Trophoblast cell (in vitro differentiated cells and primary cell): ENCODE measurements around the gene GRID1.

Experiments
- DNase-seq, 2 donors: peaks; one replicate each; pipeline ENCODE4 v3.0.0-alpha.2; 2016
- H2AFZ ChIP-seq: 2 replicates; pipeline ENCODE4 v1.6.1; 2013; ENCODE audit warnings: low read length, moderate library complexity, mild to moderate bottlenecking; ENCODE audit not compliant: insufficient read depth, poor library complexity
- H2AK5ac ChIP-seq: 2 replicates; pipeline ENCODE4 v1.6.1; 2013; ENCODE audit warnings: mild to moderate bottlenecking, low read length
- H2BK120ac ChIP-seq: 2 replicates; pipeline ENCODE4 v1.6.1; 2013; ENCODE audit warnings: low read length, mild to moderate bottlenecking, moderate library complexity; ENCODE audit not compliant: insufficient read depth, poor library complexity
- H2BK12ac ChIP-seq: 2 replicates; pipeline ENCODE4 v1.6.1; 2013; ENCODE audit warnings: mild to moderate bottlenecking, low read length, moderate library complexity
- H2BK5ac ChIP-seq: 2 replicates; pipeline ENCODE4 v1.6.1; 2013; ENCODE audit warnings: low read length, low read depth, moderate library complexity, mild to moderate bottlenecking; ENCODE audit not compliant: poor library complexity
- H3K14ac ChIP-seq: 2 replicates; pipeline ENCODE4 v1.6.1; 2013; ENCODE audit warnings: mild to moderate bottlenecking, low read length
- H3K18ac ChIP-seq: 2 replicates; pipeline ENCODE4 v1.6.1; 2013; ENCODE audit warnings: mild to moderate bottlenecking, low read length
- H3K23ac ChIP-seq: 2 replicates; pipeline ENCODE4 v1.6.1; 2013; ENCODE audit warnings: low read length
- H3K27ac ChIP-seq: 2 replicates; pipeline ENCODE4 v1.5.1; 2013; ENCODE audit warnings: low read depth, mild to moderate bottlenecking, inconsistent platforms, low read length, moderate library complexity
- H3K27me3 ChIP-seq: 2 replicates; pipeline ENCODE4 v1.6.1; 2013; ENCODE audit warnings: inconsistent platforms, mild to moderate bottlenecking, low read length, moderate library complexity; ENCODE audit not compliant: insufficient read depth
- H3K36me3 ChIP-seq, 2 experiments: 1 replicate in 1 of 2; 2 replicates in 1 of 2; pipeline ENCODE4 v1.6.1; 2013; ENCODE audit warnings: low read length in 2 of 2, mild to moderate bottlenecking in 2 of 2, moderate library complexity in 1 of 2; ENCODE audit not compliant: insufficient read depth in 2 of 2, control insufficient read depth in 1 of 2
- H3K4ac ChIP-seq: 2 replicates; pipeline ENCODE4 v1.6.1; 2013; ENCODE audit warnings: low read depth, mild to moderate bottlenecking, low read length, moderate library complexity
- H3K4me1 ChIP-seq, 2 experiments: 1 replicate in 1 of 2; 2 replicates in 1 of 2; pipeline ENCODE4 v1.6.1; 2013; ENCODE audit warnings: low read length in 2 of 2, mild to moderate bottlenecking in 2 of 2, moderate library complexity in 1 of 2; ENCODE audit not compliant: insufficient read depth in 2 of 2, control insufficient read depth in 1 of 2
- H3K4me2 ChIP-seq: 2 replicates; pipeline ENCODE4 v1.6.1; 2013; ENCODE audit warnings: inconsistent platforms, mild to moderate bottlenecking, low read length, moderate library complexity
- H3K4me3 ChIP-seq: 2 replicates; pipeline ENCODE4 v1.5.1; 2013; ENCODE audit warnings: mild to moderate bottlenecking, low read depth, low read length, inconsistent platforms
- H3K79me1 ChIP-seq: one replicate; pipeline ENCODE4 v1.6.1; 2013; ENCODE audit warnings: low read length
- H3K79me2 ChIP-seq: 2 replicates; pipeline ENCODE4 v1.6.1; 2013; ENCODE audit warnings: low read length, mild to moderate bottlenecking; ENCODE audit not compliant: control insufficient read depth, insufficient read depth, poor library complexity
- H3K9ac ChIP-seq: 2 replicates; pipeline ENCODE4 v1.6.1; 2013; ENCODE audit warnings: mild to moderate bottlenecking, low read length
- H3K9me3 ChIP-seq: 2 replicates; pipeline ENCODE4 v1.6.1; 2013; ENCODE audit warnings: low read depth, mild to moderate bottlenecking, control low read depth, inconsistent platforms, low read length; ENCODE audit not compliant: insufficient read depth
- H4K12ac ChIP-seq: 2 replicates; pipeline ENCODE4 v1.6.1; 2013; ENCODE audit warnings: low read depth, mild to moderate bottlenecking, low read length, moderate library complexity
- H4K8ac ChIP-seq: 2 replicates; pipeline ENCODE4 v1.6.1; 2013; ENCODE audit warnings: low read depth, mild to moderate bottlenecking, low read length, moderate library complexity
- H4K91ac ChIP-seq: one replicate; pipeline ENCODE4 v1.6.1; 2013; ENCODE audit warnings: low read depth, mild to moderate bottlenecking, low read length, moderate library complexity
- WGBS: extraction: QIAGEN DNeasy Blood & Tissue Kit; methylation state at CpG from one replicate; pipeline ENCODE4 v1.1.7; 2013; ENCODE audit warnings: missing lambda C conversion rate; ENCODE audit not compliant: insufficient read length, insufficient coverage; ENCODE audit errors: extremely low coverage; 5-methylcytosine and 5-hydroxymethylcytosine counted together

GRID1 gene

DNA sequence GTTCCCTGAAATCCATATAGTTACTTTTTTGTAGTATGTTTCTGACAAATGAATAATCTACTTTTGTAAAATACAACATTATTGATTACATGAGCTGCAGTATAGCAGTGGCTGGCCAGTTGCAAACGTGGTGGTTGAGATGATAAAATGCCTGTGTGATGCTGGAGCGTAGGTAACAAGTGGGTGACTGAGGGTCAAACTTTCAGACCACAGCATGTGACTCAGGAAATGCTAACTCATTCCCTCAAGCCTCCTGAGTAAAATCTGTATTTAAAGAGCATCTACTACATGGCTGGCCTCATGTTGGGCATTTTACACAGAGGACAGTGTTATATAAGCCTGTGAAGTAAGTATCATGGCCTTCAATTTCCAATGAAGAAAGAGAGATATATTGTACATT is 585.2 kb downstream of the GRID1 start:
- Histone ChIP-seq H4K91ac (no peak overlapping the region), H2BK120ac (no peak overlapping the region), H3K4me2 (no peak overlapping the region), H3K36me3 (no peaks in the 10 kb centered on the region), H3K79me1 (no peaks in the 10 kb centered on the region), H2BK12ac (no peak overlapping the region), H4K8ac (no peak overlapping the region), H3K79me2 (no peaks in the 10 kb centered on the region), H3K14ac (no peak overlapping the region), H2BK5ac (no peak overlapping the region), H3K4ac (no peak overlapping the region), H3K27ac (no peak overlapping the region), H3K4me1 (no peaks in the 10 kb centered on the region), H3K9me3 (no peaks in the 10 kb centered on the region), H2AK5ac (no peak overlapping the region), H3K27me3 (no peaks in the 10 kb centered on the region), H3K9ac (no peak overlapping the region), H2AFZ (no peak overlapping the region), H3K18ac (no peak overlapping the region), H3K4me3 (no peak overlapping the region), H4K12ac (no peak overlapping the region), H3K23ac (no peak overlapping the region)
- no CpG with 5 or more reads among the region's 2 CpGs for WGBS
- no peak for DNase-seq

GRCh38 chr10:85778074-85778473 is 588.5 kb downstream of the GRID1 start:
- H4K12ac ChIP-seq: no peak overlapping the region
- no peak overlapping the region for H2BK12ac ChIP-seq
- no peak for DNase-seq
- no peak overlapping the region for H3K4ac ChIP-seq
- H4K91ac ChIP-seq: no peak overlapping the region
- no peaks in the 10 kb centered on the region for H3K27me3 ChIP-seq
- no peaks in the 10 kb centered on the region for H3K4me1 ChIP-seq
- H3K36me3 ChIP-seq: no peaks in the 10 kb centered on the region
- no peak overlapping the region for H3K27ac ChIP-seq
- no peak overlapping the region for H2AFZ ChIP-seq
- H3K79me2 ChIP-seq: no peaks in the 10 kb centered on the region
- no CpG with 5 or more reads among the region's 2 CpGs for WGBS
- H2AK5ac ChIP-seq: no peak overlapping the region
- H3K4me3 ChIP-seq: no peak overlapping the region
- H3K9ac ChIP-seq: no peak overlapping the region
- H3K23ac ChIP-seq: no peak overlapping the region
- H3K18ac ChIP-seq: no peak overlapping the region
- H3K9me3 ChIP-seq: no peaks in the 10 kb centered on the region
- no peak overlapping the region for H4K8ac ChIP-seq
- H3K4me2 ChIP-seq: no peak overlapping the region
- H2BK120ac ChIP-seq: no peak overlapping the region
- no peaks in the 10 kb centered on the region for H3K79me1 ChIP-seq
- no peak overlapping the region for H3K14ac ChIP-seq
- no peak overlapping the region for H2BK5ac ChIP-seq

DNA sequence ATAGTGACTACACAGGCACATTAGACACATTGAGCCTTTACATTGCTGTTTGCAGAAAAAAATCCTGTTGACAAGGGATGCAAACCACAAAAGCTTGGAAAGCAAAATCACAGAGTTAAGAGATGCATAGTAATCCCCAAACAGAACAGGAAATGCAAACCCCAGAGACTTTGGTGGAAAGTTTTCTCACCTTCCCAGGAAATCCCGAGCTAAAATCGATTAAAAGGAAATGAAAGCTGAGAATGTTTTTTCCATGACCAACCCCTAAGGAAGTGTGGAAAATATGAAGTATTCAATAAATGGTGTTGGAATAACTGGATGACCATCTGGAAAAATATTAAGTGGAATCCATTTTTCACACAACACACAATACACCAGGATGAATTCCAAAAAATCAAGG is 598.7 kb downstream of the GRID1 start:
- Histone ChIP-seq H2AFZ (no peak overlapping the region), H3K79me1 (no peaks in the 10 kb centered on the region), H2BK12ac (no peak overlapping the region), H2BK120ac (no peak overlapping the region), H3K9ac (no peak overlapping the region), H3K27ac (no peak overlapping the region), H2AK5ac (no peak overlapping the region), H3K14ac (no peak overlapping the region), H4K8ac (no peak overlapping the region), H4K91ac (no peak overlapping the region), H3K23ac (no peak overlapping the region), H3K79me2 (no peaks in the 10 kb centered on the region), H3K36me3 (no peaks in the 10 kb centered on the region), H3K4me2 (no peak overlapping the region), H3K9me3 (no peaks in the 10 kb centered on the region), H3K4me1 (no peaks in the 10 kb centered on the region), H3K27me3 (no peaks in the 10 kb centered on the region), H2BK5ac (no peak overlapping the region), H3K4me3 (no peak overlapping the region), H4K12ac (no peak overlapping the region), H3K18ac (no peak overlapping the region), H3K4ac (no peak overlapping the region)
- no peak for DNase-seq
- no CpG with 5 or more reads among the region's 2 CpGs for WGBS

DNA sequence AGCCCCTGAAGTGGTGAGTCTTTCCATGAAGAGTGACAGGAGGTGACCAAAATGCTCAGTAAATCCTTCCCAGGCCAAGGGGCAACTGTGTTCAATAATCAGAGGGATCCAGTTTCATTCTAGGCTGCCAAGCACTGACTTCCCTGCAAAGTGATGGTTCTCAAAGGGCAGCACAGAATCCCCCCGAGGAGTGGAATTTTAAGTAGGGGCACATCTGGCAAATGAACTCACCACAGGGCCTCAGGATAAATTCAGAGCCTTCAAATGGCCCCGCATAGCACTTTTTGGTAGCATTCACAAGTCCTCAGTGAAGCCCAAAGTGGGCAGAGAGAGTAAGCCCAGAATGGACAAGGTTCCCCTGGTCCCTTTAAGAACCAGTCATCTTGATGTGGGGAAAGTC is 602.5 kb downstream of the GRID1 start:
- H2BK120ac ChIP-seq: no peak overlapping the region
- H3K9ac ChIP-seq: no peak overlapping the region
- H4K12ac ChIP-seq: no peak overlapping the region
- DNase-seq: no peak
- H3K4me1 ChIP-seq: no peaks in the 10 kb centered on the region
- no peak overlapping the region for H3K14ac ChIP-seq
- H2AK5ac ChIP-seq: no peak overlapping the region
- H3K18ac ChIP-seq: no peak overlapping the region
- H4K91ac ChIP-seq: no peak overlapping the region
- no peak overlapping the region for H3K4me2 ChIP-seq
- no peak overlapping the region for H2AFZ ChIP-seq
- H3K9me3 ChIP-seq: no peaks in the 10 kb centered on the region
- no peak overlapping the region for H2BK5ac ChIP-seq
- no peaks in the 10 kb centered on the region for H3K36me3 ChIP-seq
- H3K4ac ChIP-seq: no peak overlapping the region
- no peak overlapping the region for H4K8ac ChIP-seq
- H3K79me2 ChIP-seq: no peaks in the 10 kb centered on the region
- H3K27me3 ChIP-seq: no peaks in the 10 kb centered on the region
- H3K79me1 ChIP-seq: no peaks in the 10 kb centered on the region
- no peak overlapping the region for H3K27ac ChIP-seq
- no peak overlapping the region for H2BK12ac ChIP-seq
- no CpG with 5 or more reads among the region's 2 CpGs for WGBS
- no peak overlapping the region for H3K23ac ChIP-seq
- H3K4me3 ChIP-seq: no peak overlapping the region
